COR-L47 (cell line): Measurements from ENCODE around the gene PTPRS.
"Not testable (repeated sequence)": the region's sequence is repeated elsewhere in the genome, so short reads cannot be mapped to it uniquely, and the experiment has no call there.

ENCODE experiments used
- DNase-seq: peaks from one replicate; lab custom pipeline; 2025; lab: John Stamatoyannopoulos, UW

Gene PTPRS

GRCh38 chr19:5340637-5341447 lies at the start of gene PTPRS:
Gene PTPRS (minus strand): TSS chr19:5340812. CDS start chr19:5286140, 54,672 bp downstream.
- peak; percentile 84 for DNase-seq

- no peak for DNase-seq
Observed at GRCh38 chr19:5389353-5389752, 48.7 kb upstream of the PTPRS start.

GRCh38 chr19:5387472-5387871 lies 46.9 kb upstream of the PTPRS start:
- no peak for DNase-seq

- DNase-seq = no peak
Observed at GRCh38 chr19:5386841-5387240, 46.2 kb upstream of the PTPRS start.

GRCh38 chr19:5381197-5381596 lies 40.6 kb upstream of the PTPRS start:
- DNase-seq = not testable (repeated sequence)

GRCh38 chr19:5380215-5380919 lies 39.8 kb upstream of the PTPRS start:
- no peak for DNase-seq

- no peak for DNase-seq
Observed at GRCh38 chr19:5376928-5377327, 36.3 kb upstream of the PTPRS start.

GRCh38 chr19:5372572-5373200 lies 32.1 kb upstream of the PTPRS start:
- DNase-seq = no peak

GRCh38 chr19:5369962-5370367 lies 29.4 kb upstream of the PTPRS start:
- DNase-seq = no peak

- no peak for DNase-seq
Observed at GRCh38 chr19:5369304-5369703, 28.7 kb upstream of the PTPRS start.

- DNase-seq = no peak
Observed at GRCh38 chr19:5367530-5368133, 27.0 kb upstream of the PTPRS start.

- DNase-seq = no peak
Observed at GRCh38 chr19:5365905-5366304, 25.3 kb upstream of the PTPRS start.

- DNase-seq = no peak
Observed at GRCh38 chr19:5364674-5365073, 24.1 kb upstream of the PTPRS start.

GRCh38 chr19:5361839-5362238 lies 21.2 kb upstream of the PTPRS start:
- DNase-seq = not testable (repeated sequence)

- no peak for DNase-seq
Observed at GRCh38 chr19:5361407-5361806, 20.8 kb upstream of the PTPRS start.

GRCh38 chr19:5360003-5360780 lies 19.6 kb upstream of the PTPRS start:
- DNase-seq = no peak

- DNase-seq = no peak
Observed at GRCh38 chr19:5358173-5358800, 17.7 kb upstream of the PTPRS start.

- DNase-seq = no peak
Observed at GRCh38 chr19:5357584-5357983, 17.0 kb upstream of the PTPRS start.

- DNase-seq = no peak
Observed at GRCh38 chr19:5356918-5357317, 16.3 kb upstream of the PTPRS start.

- DNase-seq = no peak
Observed at GRCh38 chr19:5356428-5356827, 15.8 kb upstream of the PTPRS start.

- DNase-seq = no peak
Observed at GRCh38 chr19:5355693-5356092, 15.1 kb upstream of the PTPRS start.
